Activated T-helper 2 cell treated with anti-CD3 and anti-CD28 coated beads, Interferon-gamma antibody, Interleukin-2, Interleukin-4, amounts not matched to agents 10 μg/mL and 5 μg/mL and 100 μg/mL, durations not matched to agents 14 hours and 24 hours and 36 hours (primary cell): ENCODE data around the gene ZNF570. TPM values are rescaled to one million over a fixed set of nuclear protein-coding genes. Genes with fewer than 3 reads are reported as not detected.

Experiments used
- DNase-seq: peaks from one replicate; pipeline ENCODE4 v3.0.0; 2021; ENCODE audit warnings: low spot score
- H3K27ac Mint-ChIP-seq: one replicate; pipeline ENCODE4 v1.8.0; 2021; ENCODE audit warnings: mixed read lengths
- H3K27me3 Mint-ChIP-seq: one replicate; pipeline ENCODE4 v1.8.0; 2021; ENCODE audit warnings: low read depth, mixed read lengths
- H3K36me3 Mint-ChIP-seq: one replicate; pipeline ENCODE4 v1.8.0; 2021; ENCODE audit warnings: low read depth, mixed read lengths
- H3K4me1 Mint-ChIP-seq: one replicate; pipeline ENCODE4 v1.8.0; 2021; ENCODE audit warnings: low read depth, mixed read lengths
- H3K4me3 Mint-ChIP-seq: one replicate; pipeline ENCODE4 v1.8.0; 2021; ENCODE audit warnings: low read depth, mild to moderate bottlenecking, moderate library complexity, mixed read lengths
- H3K9me3 Mint-ChIP-seq: one replicate; pipeline ENCODE4 v1.8.0; 2021; ENCODE audit warnings: mixed read lengths
- intact Hi-C: fragments of 100-400 bp; cut with micrococcal nuclease; formaldehyde crosslinking; loops from one replicate; pipeline ENCODE4 v1.15.1; 2023
- total RNA-seq: library from RNA; stranded (reverse); gene quantifications from 2 replicates; pipeline ENCODE4 v1.2.3, GENCODE V29; 2022

ZNF570 gene
- total RNA-seq, 1 donor from 2014 or later: 2.6 TPM

GRCh38 chr19:37507167-37507464 is 38.0 kb downstream of the ZNF570 start:
- no peak for DNase-seq
- H3K27me3 Mint-ChIP-seq: no peaks in the 10 kb centered on the region
- no peak overlapping the region for H3K27ac Mint-ChIP-seq
- intact Hi-C loops: no loop called here
- peaks cover 5% of the 10 kb centered on the region for H3K36me3 Mint-ChIP-seq
- no peaks in the 10 kb centered on the region for H3K4me1 Mint-ChIP-seq
- peaks cover 35% of the 10 kb centered on the region for H3K9me3 Mint-ChIP-seq
- H3K4me3 Mint-ChIP-seq: no peak overlapping the region

DNA sequence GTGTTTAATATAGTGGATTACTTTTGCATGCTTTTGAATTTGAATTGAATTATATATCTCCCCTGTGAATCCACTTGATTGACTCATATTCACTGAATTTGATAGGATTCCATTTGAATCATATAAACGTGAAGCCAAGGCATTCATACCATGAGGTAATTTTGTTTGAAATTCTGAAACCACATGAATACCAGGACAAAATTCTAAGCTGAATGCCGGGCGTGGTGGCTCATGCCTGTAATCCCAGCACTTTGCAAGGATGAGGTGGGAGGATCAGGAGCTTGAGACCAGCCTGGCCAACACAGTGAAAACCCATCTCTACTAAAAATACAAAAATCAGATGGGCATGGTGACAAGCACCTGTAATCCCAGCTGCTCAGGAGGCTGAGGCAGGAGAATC is 42.0 kb downstream of the ZNF570 start:
- peaks cover 47% of the 10 kb centered on the region for H3K9me3 Mint-ChIP-seq
- H3K27me3 Mint-ChIP-seq: no peaks in the 10 kb centered on the region
- no peak for DNase-seq
- intact Hi-C loops: no loop called here
- peaks cover 5% of the 10 kb centered on the region for H3K36me3 Mint-ChIP-seq
- no peak overlapping the region for H3K27ac Mint-ChIP-seq
- no peaks in the 10 kb centered on the region for H3K4me1 Mint-ChIP-seq
- no peak overlapping the region for H3K4me3 Mint-ChIP-seq

DNA sequence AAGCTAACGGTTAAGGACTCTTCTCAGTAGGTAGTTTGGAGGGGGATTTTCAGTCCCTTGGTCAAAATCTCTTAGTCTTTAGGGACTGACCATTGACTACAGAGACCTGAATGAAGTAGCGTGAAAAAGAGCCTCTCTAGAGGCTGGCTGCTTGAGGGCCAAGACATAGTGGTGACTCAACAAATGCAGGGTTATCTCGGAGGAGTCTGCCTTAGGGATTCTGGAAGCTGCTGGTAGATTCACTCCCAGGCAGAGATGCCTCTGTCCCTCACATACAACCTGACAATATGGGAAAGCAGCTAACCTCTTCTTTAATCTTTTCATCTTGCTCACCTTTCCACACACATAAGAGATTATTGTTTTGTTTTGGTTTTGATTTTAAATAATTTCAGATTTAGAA is 42.7 kb downstream of the ZNF570 start:
- H3K4me3 Mint-ChIP-seq: no peak overlapping the region
- no peak overlapping the region for H3K27ac Mint-ChIP-seq
- no peak for DNase-seq
- no peaks in the 10 kb centered on the region for H3K4me1 Mint-ChIP-seq
- peaks cover 5% of the 10 kb centered on the region for H3K36me3 Mint-ChIP-seq
- intact Hi-C loops: no loop called here
- H3K27me3 Mint-ChIP-seq: no peaks in the 10 kb centered on the region
- H3K9me3 Mint-ChIP-seq: peaks cover 50% of the 10 kb centered on the region

DNA sequence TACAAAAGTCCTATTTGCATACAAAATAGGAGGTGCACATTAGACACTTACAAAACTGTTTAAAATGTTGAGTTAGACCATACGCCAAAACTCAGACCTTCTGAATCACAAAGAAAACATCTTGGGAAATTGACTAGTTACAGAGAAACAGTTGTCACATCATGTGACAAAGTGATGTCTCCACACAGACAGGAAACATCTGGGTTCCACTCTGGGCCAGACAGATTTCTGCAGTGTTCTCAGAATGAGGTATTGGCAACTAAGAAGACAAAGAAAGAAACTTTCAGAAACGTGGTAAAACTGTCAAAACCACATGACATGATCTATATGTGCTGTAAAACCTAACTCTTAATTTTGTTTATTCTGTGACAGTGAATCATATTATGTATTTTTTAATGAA is 44.2 kb downstream of the ZNF570 start:
- Mint-ChIP-seq H3K27me3 (no peaks in the 10 kb centered on the region), H3K4me3 (no peak overlapping the region), H3K4me1 (no peaks in the 10 kb centered on the region), H3K27ac (no peak overlapping the region), H3K9me3 (peaks cover 58% of the 10 kb centered on the region), H3K36me3 (peaks cover 5% of the 10 kb centered on the region)
- intact Hi-C loops: no loop called here
- DNase-seq: no peak

DNA sequence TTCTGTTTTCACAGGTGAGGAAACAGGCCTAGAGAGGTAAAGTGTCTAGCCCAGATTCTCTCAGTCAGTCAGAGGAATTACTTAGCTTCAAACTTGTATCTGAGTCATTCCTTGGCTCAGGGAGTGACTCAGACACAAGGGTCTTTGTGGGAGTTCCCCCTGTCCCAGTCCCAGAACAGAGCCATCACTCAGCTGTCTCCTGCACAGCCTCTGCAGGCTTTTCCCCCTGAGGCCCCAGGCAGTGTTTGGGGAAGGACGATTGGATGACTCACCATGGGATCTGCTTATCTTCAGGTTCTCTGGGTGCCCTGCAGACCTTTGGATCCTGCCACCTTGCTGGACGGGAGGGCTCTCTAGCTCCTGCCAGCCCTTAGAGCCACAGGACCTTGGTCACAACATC is 50.7 kb downstream of the ZNF570 start:
- no peaks in the 10 kb centered on the region for H3K36me3 Mint-ChIP-seq
- DNase-seq: no peak

DNA sequence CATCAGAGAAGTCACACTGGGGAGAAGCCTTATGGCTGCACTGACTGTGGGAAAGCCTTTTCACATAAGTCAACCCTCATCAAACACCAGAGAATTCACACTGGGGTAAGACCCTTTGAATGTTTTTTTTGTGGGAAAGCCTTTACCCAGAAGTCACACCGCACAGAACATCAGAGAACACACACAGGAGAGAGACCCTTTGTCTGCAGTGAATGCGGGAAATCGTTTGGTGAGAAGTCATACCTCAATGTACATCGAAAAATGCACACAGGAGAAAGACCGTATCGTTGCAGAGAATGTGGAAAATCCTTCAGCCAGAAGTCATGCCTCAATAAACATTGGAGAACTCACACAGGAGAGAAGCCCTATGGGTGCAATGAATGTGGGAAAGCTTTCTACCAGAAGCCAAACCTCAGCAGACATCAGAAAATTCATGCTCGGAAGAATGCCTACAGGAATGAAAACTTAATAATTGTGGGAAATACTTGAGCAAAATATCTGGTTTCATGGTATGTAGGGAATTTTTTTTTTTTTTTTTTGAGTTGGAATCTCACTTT is 68.3 kb downstream of the ZNF570 start:
- Mint-ChIP-seq H3K4me3 (no peak overlapping the region), H3K9me3 (peaks cover 58% of the 10 kb centered on the region), H3K27ac (no peak overlapping the region), H3K27me3 (no peaks in the 10 kb centered on the region), H3K4me1 (no peaks in the 10 kb centered on the region), H3K36me3 (peaks cover 19% of the 10 kb centered on the region)
- intact Hi-C loops: no loop called here
- no peak for DNase-seq

More for the DNA sequence above, 50.7 kb downstream of the ZNF570 start:
- Mint-ChIP-seq H3K4me1 (no peaks in the 10 kb centered on the region), H3K9me3 (peaks cover 57% of the 10 kb centered on the region), H3K27ac (no peak overlapping the region), H3K27me3 (no peaks in the 10 kb centered on the region), H3K4me3 (no peak overlapping the region)
- intact Hi-C loops: no loop called here

Other genes with a start within 250 kb of the ZNF570 start
- 3.2 TPM in 2 replicates for gene ZNF527, start 98.3 kb upstream of the ZNF570 start, total RNA-seq
- 3.5 and 3.8 TPM in 2 replicates for gene ZNF569, start 1.9 kb upstream of the ZNF570 start, total RNA-seq
- gene ZNF793, start 37.6 kb downstream of the ZNF570 start, total RNA-seq: 0.32 and 0.66 TPM in 2 replicates
- 0.50 and 0.67 TPM in 2 replicates for gene ZNF571, start 125.4 kb downstream of the ZNF570 start, total RNA-seq
- 0.41 and 0.46 TPM in 2 replicates for gene ZNF540, start 125.5 kb downstream of the ZNF570 start, total RNA-seq
- 10.4 and 12.2 TPM in 2 replicates for gene ZFP30, start 186.1 kb downstream of the ZNF570 start, total RNA-seq